ENCODE results near the gene SURF1. TPM values are rescaled to one million over a fixed set of nuclear protein-coding genes. Genes with fewer than 3 reads are reported as not detected.
A peak's percentile ranks its signal among the peaks of the same experiment; 100 is the strongest.

Gene SURF1
- total RNA-seq, 1 donor from 2014 or later = 44.5 TPM

DNA sequence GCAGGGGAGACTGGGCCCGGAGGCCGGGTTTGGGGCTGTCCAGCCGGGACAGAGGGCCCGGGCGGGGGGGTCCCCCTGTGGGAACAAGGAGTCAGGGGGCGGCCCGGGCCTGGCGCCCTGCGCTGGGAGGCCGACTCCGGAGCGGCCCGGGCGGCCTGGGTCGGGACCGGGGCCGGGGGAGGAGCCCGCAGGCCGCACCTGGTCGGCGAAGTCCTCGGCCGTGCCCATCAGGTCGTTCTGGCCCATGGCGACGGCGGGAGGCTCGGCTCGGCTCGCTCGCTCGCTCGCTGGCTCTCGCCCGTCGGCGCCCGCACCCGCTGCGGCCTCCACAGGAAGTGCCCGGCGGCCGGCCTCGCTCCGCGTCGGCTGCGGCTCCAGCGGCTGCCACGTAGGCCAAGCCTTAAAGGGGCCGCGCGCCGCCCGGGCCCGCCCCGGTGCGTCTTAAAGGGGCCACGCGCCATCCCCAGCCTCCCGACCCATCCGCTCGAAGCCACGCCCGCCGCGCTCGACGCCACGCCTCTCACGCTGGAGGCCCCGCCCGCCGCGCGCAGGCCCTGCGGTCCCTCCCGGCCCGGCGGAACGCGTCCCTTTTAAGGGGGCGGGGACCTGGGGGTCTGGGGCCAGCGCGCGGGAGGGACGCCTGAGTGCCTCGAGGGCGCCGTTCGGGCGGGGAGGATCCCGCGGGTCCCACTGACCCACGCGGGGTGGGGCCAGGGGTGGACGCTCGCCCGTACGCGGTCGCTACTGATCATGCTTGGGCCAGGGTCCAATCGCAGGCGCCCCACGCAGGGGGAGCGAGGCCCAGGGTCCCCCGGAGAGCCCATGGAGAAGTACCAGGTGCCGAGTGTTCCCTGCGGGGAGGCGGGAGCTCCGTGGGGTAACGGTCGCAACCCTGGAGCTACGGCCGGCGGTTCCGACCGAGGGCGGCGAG is 19.7 kb upstream of the SURF1 start, which contains the start of the genes STKLD1 and SURF4:
Gene STKLD1, plus strand, starts transcription at position 643 of the 931 bp plus-strand sequence. Its CDS starts 108 bp downstream, at position 751.
Gene SURF4, minus strand, starts transcription at position 337 of the 931 bp plus-strand sequence. Its CDS starts 91 bp downstream, at position 246.
- FAIRE-seq (no peak), DNase-seq (ENCODE audit: low read depth) (peak; percentile 84)
- H3K27me3 ChIP-seq (ENCODE audit: control insufficient read depth, insufficient read depth, low read length) = no peaks in the 10 kb centered on the region
- H3K36me3 ChIP-seq (ENCODE audit: control insufficient read depth, insufficient read depth, low read length) = peaks cover 6% of the 10 kb centered on the region
- H3K4me3 ChIP-seq (ENCODE audit: low read depth, low read length) = peak within 1 kb of the TSS; percentile 66
- TF ChIP-seq, protein P1, sequence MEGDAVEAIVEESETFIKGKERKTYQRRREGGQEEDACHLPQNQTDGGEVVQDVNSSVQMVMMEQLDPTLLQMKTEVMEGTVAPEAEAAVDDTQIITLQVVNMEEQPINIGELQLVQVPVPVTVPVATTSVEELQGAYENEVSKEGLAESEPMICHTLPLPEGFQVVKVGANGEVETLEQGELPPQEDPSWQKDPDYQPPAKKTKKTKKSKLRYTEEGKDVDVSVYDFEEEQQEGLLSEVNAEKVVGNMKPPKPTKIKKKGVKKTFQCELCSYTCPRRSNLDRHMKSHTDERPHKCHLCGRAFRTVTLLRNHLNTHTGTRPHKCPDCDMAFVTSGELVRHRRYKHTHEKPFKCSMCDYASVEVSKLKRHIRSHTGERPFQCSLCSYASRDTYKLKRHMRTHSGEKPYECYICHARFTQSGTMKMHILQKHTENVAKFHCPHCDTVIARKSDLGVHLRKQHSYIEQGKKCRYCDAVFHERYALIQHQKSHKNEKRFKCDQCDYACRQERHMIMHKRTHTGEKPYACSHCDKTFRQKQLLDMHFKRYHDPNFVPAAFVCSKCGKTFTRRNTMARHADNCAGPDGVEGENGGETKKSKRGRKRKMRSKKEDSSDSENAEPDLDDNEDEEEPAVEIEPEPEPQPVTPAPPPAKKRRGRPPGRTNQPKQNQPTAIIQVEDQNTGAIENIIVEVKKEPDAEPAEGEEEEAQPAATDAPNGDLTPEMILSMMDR (IDR thresholded peaks at IDR 0.05; ENCODE audit: insufficient read depth, low read length, severe bottlenecking) = no peak

DNA sequence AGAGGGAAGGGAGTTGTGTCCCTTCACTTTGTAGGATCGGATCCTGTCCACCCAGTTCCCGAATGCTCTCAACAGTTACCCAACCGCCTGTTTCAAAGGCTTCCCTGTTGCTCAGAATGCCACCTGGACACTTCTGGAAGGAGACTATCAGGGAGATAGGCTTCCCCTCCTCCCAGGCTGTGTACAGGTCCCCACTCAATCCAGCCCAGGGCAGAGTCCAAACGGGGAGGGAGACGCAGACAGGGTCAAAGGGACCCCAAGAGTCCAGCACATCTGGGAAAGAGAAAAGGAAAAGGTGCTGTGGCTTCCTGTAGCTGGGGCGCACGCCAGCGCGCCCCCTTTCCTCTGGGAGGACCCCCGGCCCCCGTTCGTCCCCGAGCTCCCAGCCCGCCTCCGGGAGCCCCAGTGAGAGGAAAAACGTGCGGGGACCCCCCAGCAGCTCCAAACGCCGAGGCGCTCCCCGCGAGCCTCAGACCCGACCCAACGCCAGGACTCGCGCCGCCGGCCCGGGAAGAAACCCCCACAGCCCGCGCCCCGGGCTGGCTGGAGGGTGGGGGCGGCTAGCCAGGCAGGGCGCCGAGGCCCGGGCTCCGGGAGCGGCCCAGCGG is 18.9 kb upstream of the SURF1 start:
- FAIRE-seq = no peak
- DNase-seq (ENCODE audit: low read depth) = peak; percentile 44
- TF ChIP-seq, protein P1 (IDR thresholded peaks at IDR 0.05; ENCODE audit: insufficient read depth, low read length, severe bottlenecking) = no peak
- Histone ChIP-seq H3K27me3 (ENCODE audit: control insufficient read depth, insufficient read depth, low read length) (no peaks in the 10 kb centered on the region), H3K36me3 (ENCODE audit: control insufficient read depth, insufficient read depth, low read length) (peaks cover 10% of the 10 kb centered on the region), H3K4me3 (ENCODE audit: low read depth, low read length) (peak overlapping the region; percentile 66)

DNA sequence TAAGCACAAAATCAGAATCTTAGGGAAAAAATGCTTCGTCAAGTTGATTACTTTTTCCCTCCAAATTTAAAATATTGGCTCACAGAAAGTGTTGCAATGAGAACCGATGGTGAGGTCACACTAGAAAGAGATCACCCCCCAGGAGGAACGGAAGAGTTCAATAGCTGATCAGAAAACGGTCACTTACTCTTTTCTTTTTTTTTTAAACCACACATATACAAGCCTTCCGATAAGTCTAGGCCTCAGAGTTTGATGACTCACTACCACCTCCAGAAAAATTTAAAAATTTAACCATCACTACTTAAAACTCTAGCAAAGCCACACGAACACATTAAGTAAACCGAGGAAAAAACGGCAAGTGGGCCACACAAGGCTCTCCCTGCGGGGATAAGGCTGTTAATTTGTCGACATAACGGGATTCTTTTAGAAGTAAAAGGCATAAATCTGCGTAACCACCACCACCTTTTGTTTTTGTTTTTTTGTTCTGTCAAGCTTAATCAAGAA is 18.4 kb upstream of the SURF1 start:
- Histone ChIP-seq H3K4me3 (ENCODE audit: low read depth, low read length) (peak overlapping the region; percentile 66), H3K27me3 (ENCODE audit: control insufficient read depth, insufficient read depth, low read length) (no peaks in the 10 kb centered on the region), H3K36me3 (ENCODE audit: control insufficient read depth, insufficient read depth, low read length) (peaks cover 12% of the 10 kb centered on the region)
- TF ChIP-seq, protein P1 (IDR thresholded peaks at IDR 0.05; ENCODE audit: insufficient read depth, low read length, severe bottlenecking) = no peak
- no peak for FAIRE-seq
- DNase-seq (ENCODE audit: low read depth) = peak; percentile 44

DNA sequence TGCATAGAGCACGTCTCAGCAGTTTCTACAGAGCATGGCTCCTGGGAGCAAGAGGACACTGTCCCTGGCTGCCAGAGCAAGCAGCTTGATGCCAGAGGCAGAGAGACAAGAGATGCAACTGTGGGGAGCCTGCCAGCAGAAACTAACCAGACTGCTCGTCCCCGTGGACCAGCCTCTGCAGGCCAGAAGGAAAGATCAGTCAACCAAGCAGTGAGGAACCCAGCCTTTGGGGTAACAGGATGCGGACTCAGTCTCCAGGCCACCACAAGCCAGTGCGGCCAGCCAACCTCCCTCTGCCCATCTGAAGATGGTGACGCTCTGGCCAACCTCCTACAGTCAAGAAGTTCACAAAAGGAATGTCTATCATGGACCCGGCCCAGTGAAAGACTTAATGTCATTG is 15.9 kb upstream of the SURF1 start:
- DNase-seq (ENCODE audit: low read depth) (no peak), FAIRE-seq (no peak)
- TF ChIP-seq, protein P1 (IDR thresholded peaks at IDR 0.05; ENCODE audit: insufficient read depth, low read length, severe bottlenecking) = no peak
- Histone ChIP-seq H3K27me3 (ENCODE audit: control insufficient read depth, insufficient read depth, low read length) (no peaks in the 10 kb centered on the region), H3K36me3 (ENCODE audit: control insufficient read depth, insufficient read depth, low read length) (peaks cover 20% of the 10 kb centered on the region), H3K4me3 (ENCODE audit: low read depth, low read length) (no peak overlapping the region)

DNA sequence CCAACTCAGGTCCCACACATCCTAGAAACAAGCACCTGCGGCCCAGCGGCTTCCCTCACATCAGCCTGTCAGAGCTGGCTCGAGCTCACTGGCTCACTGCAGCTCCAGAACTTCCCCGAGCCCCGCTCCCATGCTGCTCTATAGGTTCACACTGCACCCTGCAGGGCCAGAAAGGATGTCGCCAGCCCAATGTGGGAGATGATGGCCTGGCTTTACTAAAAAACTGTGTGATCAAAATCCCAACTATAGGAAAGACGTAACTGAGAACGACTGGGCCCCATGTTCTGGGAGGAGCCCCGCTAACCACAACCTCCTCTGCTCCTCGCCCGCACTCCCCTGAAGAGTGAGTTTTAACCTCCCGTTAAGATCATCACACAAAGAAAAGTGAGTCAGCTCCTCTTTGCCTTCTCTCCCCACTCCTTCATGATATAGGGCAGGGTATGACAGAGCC is 15.0 kb upstream of the SURF1 start:
- Histone ChIP-seq H3K27me3 (ENCODE audit: control insufficient read depth, insufficient read depth, low read length) (no peaks in the 10 kb centered on the region), H3K36me3 (ENCODE audit: control insufficient read depth, insufficient read depth, low read length) (peaks cover 26% of the 10 kb centered on the region), H3K4me3 (ENCODE audit: low read depth, low read length) (no peak overlapping the region)
- DNase-seq (ENCODE audit: low read depth) (no peak), FAIRE-seq (no peak)
- TF ChIP-seq, protein P1 (IDR thresholded peaks at IDR 0.05; ENCODE audit: insufficient read depth, low read length, severe bottlenecking) = no peak

All from bronchial epithelial cell (primary cell).